Gastroesophageal sphincter (tissue), 3 donors: ENCODE results near the gene DSG2.

Source experiments
- CTCF ChIP-seq, 4 experiments: fragments of 200-600 bp in 2 of 4; fragments of 450-650 bp in 2 of 4; sonication (generic) in 1 of 4; IDR thresholded peaks; one replicate each; pipeline ENCODE4 v1.5.1; 2017 to 2019; ENCODE audit warnings: antibody characterized with exemption in 4 of 4, mild to moderate bottlenecking in 2 of 4, moderate library complexity in 2 of 4
- POLR2A ChIP-seq, 2 donors: fragments of 450-650 bp; IDR thresholded peaks; one replicate each; pipeline ENCODE4 v1.6.1; 2017; ENCODE audit warnings: antibody characterized with exemption in 2 of 2, mild to moderate bottlenecking in 2 of 2, moderate library complexity in 1 of 2

- TF ChIP-seq CTCF (IDR thresholded peaks at IDR 0.05) (no peak), POLR2A (IDR thresholded peaks at IDR 0.05) (no peak)
Measured at GRCh38 chr18:31491586-31491985, 6.4 kb upstream of the DSG2 start.
